NT2/D1 (cell line): ENCODE results near the gene RPAP2.
"Not testable (repeated sequence)": the region's sequence is repeated elsewhere in the genome, so short reads cannot be mapped to it uniquely, and the experiment has no call there.

Experiments used
- DNase-seq: peaks from one replicate; pipeline ENCODE4 v3.0.0-alpha.2; 2011; ENCODE audit warnings: low read depth, low spot score
- H3K27me3 ChIP-seq: 2 replicates; pipeline ENCODE4 v1.6.0; 2011; ENCODE audit warnings: mild to moderate bottlenecking; ENCODE audit not compliant: insufficient read length, insufficient read depth
- H3K36me3 ChIP-seq: 2 replicates; pipeline ENCODE4 v1.6.1; 2011; ENCODE audit warnings: mild to moderate bottlenecking, low read length, mixed read lengths; ENCODE audit not compliant: insufficient read depth, insufficient read length
- H3K4me1 ChIP-seq: 2 replicates; pipeline ENCODE4 v1.5.1; 2011; ENCODE audit not compliant: insufficient read depth, insufficient read length
- H3K4me3 ChIP-seq: 2 replicates; pipeline ENCODE4 v1.5.1; 2011; ENCODE audit warnings: low read depth; ENCODE audit not compliant: insufficient read length
- H3K9ac ChIP-seq: 2 replicates; pipeline ENCODE4 v1.6.0; 2011; ENCODE audit warnings: low read depth; ENCODE audit not compliant: insufficient read length
- H3K9me3 ChIP-seq: 2 replicates; pipeline ENCODE4 v1.5.1; 2011; ENCODE audit warnings: mild to moderate bottlenecking, low read length; ENCODE audit not compliant: insufficient read depth
- SUZ12 ChIP-seq: IDR thresholded peaks from 2 replicates; pipeline ENCODE4 v1.6.1; 2011; ENCODE audit not compliant: insufficient read length, insufficient read depth; ENCODE audit errors: extremely low read depth
- YY1 ChIP-seq: IDR thresholded peaks from 2 replicates; pipeline ENCODE4 v1.6.1; 2011; ENCODE audit not compliant: insufficient read length, insufficient read depth
- ZNF274 ChIP-seq: IDR thresholded peaks from 2 replicates; pipeline ENCODE4 v1.6.1; 2011; ENCODE audit warnings: mild to moderate bottlenecking, low read depth, low read length

RPAP2 gene

DNA sequence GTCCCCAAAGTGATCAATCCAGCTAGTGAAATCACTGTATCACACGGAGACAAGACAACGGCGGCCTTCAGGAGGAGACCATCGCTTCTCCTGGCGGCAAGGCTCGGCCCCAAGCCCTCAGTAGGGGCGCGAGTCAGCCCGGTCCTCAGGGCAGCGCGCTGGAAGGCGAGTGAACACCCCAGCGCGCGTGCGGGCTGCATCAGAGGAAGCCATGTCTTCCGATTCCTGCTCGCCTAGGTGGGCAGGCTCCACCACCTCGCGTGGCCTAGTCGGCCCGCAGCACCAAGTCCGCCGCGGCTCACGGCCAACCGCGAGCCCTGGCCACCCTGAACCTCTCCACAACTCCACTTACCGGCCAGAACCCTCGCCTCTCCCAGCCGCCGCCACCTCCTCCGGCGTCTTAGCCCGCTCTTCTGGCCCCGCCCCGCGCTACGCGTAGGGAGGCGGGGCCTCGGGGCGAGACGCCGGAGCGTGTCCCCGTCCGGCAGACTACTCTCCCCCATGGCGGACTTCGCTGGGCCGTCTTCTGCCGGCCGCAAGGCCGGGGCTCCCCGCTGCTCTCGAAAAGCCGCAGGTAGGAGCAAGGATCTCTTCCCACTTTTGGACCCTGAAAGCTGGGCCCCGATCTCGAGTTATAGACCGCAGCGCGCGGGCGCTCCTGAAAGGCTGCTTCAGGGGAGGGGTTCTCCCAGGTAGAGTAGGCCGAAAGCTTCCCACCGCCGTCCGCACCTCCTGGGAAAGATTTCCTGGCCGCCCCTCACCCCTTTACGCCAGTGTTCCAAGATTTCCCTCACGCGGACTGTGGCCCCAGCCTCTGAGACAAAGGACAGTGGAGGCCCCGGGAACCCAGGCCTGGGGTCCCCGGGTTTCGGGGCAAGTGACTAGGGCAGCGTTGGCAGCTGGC is at the start of gene RPAP2, which contains the start of gene GLMN:
Gene RPAP2, plus strand, starts transcription at position 487 of the 904 bp plus-strand sequence. Its CDS starts 15 bp downstream, at position 502.
Gene GLMN, minus strand, starts transcription at position 415 of the 904 bp plus-strand sequence. CDS start 988 bp downstream, outside the sequence.
- peak within 1 kb of the TSS; percentile 99 for H3K4me3 ChIP-seq
- H3K36me3 ChIP-seq, result peaks cover 59% of the 10 kb centered on the region
- peak; percentile 81 for DNase-seq
- peak within 1 kb of the TSS; percentile 98 for H3K9ac ChIP-seq
- H3K27me3 ChIP-seq, result no peaks in the 10 kb centered on the region
- no peaks in the 10 kb centered on the region for H3K4me1 ChIP-seq
- H3K9me3 ChIP-seq, result no peaks in the 10 kb centered on the region
- TF ChIP-seq YY1 (no peak), ZNF274 (no peak), SUZ12 (no peak)

DNA sequence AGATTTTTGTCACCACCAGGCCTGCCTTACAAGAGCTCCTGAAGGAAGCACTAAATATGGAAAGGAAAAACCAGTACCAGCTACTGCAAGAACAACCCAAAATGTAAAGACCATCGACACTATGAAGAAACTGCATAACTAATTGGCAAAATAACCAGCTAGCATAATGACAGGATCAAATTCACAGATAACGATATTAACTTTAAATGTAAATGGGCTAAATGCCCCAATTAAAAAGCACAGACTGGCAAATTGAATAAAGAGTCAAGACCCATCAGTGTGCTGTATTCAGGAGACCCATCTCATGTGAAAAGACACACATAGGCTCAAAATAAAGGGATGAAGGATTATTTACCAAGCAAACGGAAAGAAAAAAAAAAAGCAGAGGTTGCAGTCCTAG is 44.1 kb upstream of the RPAP2 start:
- not testable (repeated sequence) for H3K4me1 ChIP-seq, H3K9me3 ChIP-seq, H3K4me3 ChIP-seq, DNase-seq, H3K9ac ChIP-seq, H3K27me3 ChIP-seq
- peaks cover 31% of the 10 kb centered on the region for H3K36me3 ChIP-seq

DNA sequence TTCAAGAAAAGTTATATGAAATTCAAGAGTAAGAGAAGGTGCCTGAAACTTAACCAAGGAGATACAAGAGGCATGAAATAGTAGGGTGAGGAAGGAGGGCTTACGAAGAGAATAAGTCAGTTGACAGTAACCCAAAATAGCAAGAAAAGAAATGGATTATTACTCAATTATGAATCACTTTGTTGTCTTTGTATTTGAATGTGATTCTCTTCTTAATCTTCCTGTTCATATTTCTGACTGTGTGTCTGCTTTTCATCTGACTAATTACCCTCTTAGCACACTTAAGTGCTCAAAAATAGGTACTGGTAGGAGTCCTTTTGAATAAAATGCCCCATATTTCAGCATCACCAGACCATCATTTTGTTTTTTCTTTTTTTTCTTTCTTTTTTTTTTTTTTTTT is 39.5 kb upstream of the RPAP2 start:
- DNase-seq, result no peak
- H3K36me3 ChIP-seq, result peaks cover 57% of the 10 kb centered on the region
- H3K4me3 ChIP-seq, result no peak overlapping the region
- no peak overlapping the region for H3K9ac ChIP-seq
- no peaks in the 10 kb centered on the region for H3K4me1 ChIP-seq
- no peaks in the 10 kb centered on the region for H3K9me3 ChIP-seq
- TF ChIP-seq YY1 (no peak), ZNF274 (no peak), SUZ12 (no peak)
- no peaks in the 10 kb centered on the region for H3K27me3 ChIP-seq

DNA sequence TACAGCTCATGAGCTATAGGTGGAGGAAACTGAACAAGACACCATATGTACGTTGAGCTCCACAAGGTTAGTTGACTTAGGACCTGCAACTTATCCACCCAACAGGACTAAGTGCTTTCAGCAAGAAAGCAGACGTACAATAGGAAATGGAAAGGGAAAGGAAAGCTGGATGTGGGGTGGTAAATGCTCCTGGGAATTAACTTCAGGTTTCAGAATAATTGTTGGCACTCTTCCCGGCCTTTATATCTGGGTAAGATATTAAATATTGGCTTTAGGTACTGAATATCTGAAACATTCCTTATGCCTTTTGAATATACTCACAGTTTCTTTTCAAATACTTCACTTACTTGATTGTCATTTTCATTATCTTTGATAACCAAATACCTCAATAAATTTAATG is 36.3 kb upstream of the RPAP2 start:
- H3K36me3 ChIP-seq, result peaks cover 75% of the 10 kb centered on the region
- DNase-seq, result no peak
- H3K27me3 ChIP-seq, result no peaks in the 10 kb centered on the region
- no peaks in the 10 kb centered on the region for H3K9me3 ChIP-seq
- H3K4me3 ChIP-seq, result no peak overlapping the region
- H3K9ac ChIP-seq, result no peak overlapping the region
- TF ChIP-seq ZNF274 (no peak), YY1 (no peak), SUZ12 (no peak)
- H3K4me1 ChIP-seq, result no peaks in the 10 kb centered on the region

DNA sequence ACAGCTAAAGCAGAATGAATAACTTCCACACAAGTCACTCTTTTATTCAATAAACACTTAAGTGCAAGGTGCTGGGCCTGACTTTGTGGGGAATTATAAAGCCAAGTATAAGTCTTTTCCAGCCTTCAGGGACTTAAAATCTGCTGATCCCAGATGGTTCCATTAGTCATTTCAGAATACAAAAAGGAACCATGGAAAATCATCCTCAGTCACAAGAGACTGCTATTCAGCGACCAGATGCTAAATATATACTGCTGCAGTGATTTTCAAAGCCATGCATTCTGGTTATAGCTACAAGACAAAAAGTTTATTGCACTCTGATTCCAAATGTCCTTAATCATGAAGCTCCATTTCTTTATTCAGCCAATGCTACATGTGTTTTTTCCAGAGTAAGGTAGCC is 25.8 kb upstream of the RPAP2 start:
- H3K9me3 ChIP-seq, result no peaks in the 10 kb centered on the region
- H3K9ac ChIP-seq, result no peak overlapping the region
- peaks cover 90% of the 10 kb centered on the region for H3K36me3 ChIP-seq
- H3K4me1 ChIP-seq, result no peaks in the 10 kb centered on the region
- TF ChIP-seq SUZ12 (no peak), YY1 (no peak), ZNF274 (no peak)
- H3K4me3 ChIP-seq, result no peak overlapping the region
- no peaks in the 10 kb centered on the region for H3K27me3 ChIP-seq
- DNase-seq, result no peak

DNA sequence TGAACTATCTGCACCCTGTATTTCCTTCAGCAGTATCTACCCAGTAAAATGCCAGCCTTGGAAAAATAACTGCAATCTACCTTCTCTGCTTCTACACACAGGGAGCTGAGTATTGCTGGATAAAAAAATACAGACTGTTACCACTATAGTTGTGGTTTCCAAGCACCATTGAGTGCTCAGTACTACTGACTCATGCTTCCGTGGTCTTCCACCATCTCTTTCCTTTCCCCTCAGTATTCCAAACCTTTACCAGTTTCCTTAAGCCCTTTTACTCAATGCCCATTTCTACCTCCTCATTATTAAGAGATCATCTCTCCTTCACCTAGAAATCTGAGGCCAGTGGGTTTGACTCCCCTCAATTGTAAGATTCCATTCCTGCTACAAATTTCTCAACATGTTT is 23.9 kb upstream of the RPAP2 start:
- TF ChIP-seq YY1 (no peak), ZNF274 (no peak), SUZ12 (no peak)
- no peaks in the 10 kb centered on the region for H3K9me3 ChIP-seq
- no peak overlapping the region for H3K4me3 ChIP-seq
- H3K36me3 ChIP-seq, result peaks cover 90% of the 10 kb centered on the region
- H3K4me1 ChIP-seq, result no peaks in the 10 kb centered on the region
- DNase-seq, result no peak
- no peak overlapping the region for H3K9ac ChIP-seq
- no peaks in the 10 kb centered on the region for H3K27me3 ChIP-seq

DNA sequence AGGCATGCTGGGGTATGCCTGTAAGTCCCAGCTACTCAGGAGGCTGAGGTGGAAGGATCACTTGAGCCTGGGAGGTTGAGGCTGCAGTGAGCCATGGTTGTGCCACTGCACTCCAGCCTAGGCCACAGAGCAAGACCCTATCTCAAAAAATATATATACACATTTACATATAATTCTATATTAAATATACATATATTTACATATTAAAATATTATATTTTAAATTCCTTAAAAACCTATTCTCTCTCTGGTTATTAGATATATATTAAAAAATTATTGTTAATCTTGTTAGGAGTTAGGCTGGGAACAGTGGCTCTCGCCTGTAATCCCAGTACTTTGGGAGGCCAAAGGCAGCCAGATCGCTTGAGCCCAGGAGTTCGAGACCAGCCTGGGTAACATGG is 22.8 kb upstream of the RPAP2 start:
- H3K27me3 ChIP-seq, result no peaks in the 10 kb centered on the region
- H3K4me1 ChIP-seq, result no peaks in the 10 kb centered on the region
- DNase-seq, result no peak
- H3K9me3 ChIP-seq, result no peaks in the 10 kb centered on the region
- H3K9ac ChIP-seq, result no peak overlapping the region
- peaks cover 82% of the 10 kb centered on the region for H3K36me3 ChIP-seq
- TF ChIP-seq SUZ12 (no peak), ZNF274 (no peak), YY1 (no peak)
- no peak overlapping the region for H3K4me3 ChIP-seq
